GM19035 (cell line): ENCODE data around the gene DGKA.
A peak's percentile ranks its signal among the peaks of the same experiment; 100 is the strongest.
"Not testable (repeated sequence)": the region's sequence is repeated elsewhere in the genome, so short reads cannot be mapped to it uniquely, and the experiment has no call there.

Experiments
- ATAC-seq: cut with Tn5 transposase; IDR thresholded peaks from one replicate; pipeline ENCODE4 v1.9.1; 2021; ENCODE audit not compliant: unreplicated experiment

DGKA gene

GRCh38 chr12:55930771-55931316, at the start of gene DGKA:
Gene DGKA (plus strand): TSS chr12:55931162. CDS start chr12:55936504, 5,342 bp downstream.
- ATAC-seq = no peak

DNA sequence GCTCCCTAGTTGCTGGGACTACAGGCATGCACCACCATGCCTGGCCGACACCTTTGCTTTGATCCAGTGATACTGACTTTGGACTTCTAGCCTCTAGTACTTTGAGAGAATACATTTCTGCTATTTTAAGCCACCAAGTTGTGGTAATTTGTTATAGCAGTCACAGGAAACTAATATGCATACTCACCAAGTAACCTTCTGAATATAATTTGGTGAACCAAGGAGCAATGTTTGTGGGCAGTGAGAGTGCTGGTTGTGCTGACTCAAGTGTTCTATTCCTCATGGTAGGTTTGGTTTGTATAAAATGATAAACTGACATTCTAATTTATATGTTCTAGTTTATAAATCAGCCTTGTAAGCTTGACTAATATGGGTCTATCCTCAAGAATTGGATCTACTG, 45.8 kb upstream of the DGKA start:
- no peak for ATAC-seq

GRCh38 chr12:55891310-55891709, 39.7 kb upstream of the DGKA start:
- no peak for ATAC-seq

GRCh38 chr12:55893723-55894122, 37.2 kb upstream of the DGKA start:
- no peak for ATAC-seq

- no peak for ATAC-seq
Measured at GRCh38 chr12:55899082-55899481, 31.9 kb upstream of the DGKA start.

GRCh38 chr12:55901881-55902490, 29.0 kb upstream of the DGKA start:
- ATAC-seq = no peak

GRCh38 chr12:55906056-55906455, 24.9 kb upstream of the DGKA start:
- ATAC-seq = no peak

- no peak for ATAC-seq
Measured at GRCh38 chr12:55908726-55909512, 22.0 kb upstream of the DGKA start.

GRCh38 chr12:55909513-55909884, 21.5 kb upstream of the DGKA start:
- no peak for ATAC-seq

DNA sequence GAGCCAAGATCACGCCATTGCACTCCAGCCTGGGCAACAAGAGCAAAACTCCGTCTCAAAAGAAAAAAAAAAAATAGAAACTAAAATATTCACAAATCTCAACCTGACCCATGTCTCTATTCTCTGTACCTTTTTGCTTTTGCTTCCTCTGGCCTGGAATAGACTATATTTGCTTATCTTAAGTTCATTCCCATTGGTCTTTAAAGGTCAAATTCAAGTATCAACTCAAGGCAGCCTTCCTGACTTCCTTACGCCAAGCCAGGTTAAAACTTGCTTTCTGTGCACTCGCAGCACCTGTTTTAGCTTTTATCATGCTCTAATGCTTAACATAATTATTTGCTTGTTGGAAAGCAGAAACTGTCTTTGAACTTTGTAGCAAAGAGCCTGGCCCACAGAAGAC, 18.1 kb upstream of the DGKA start:
- no peak for ATAC-seq

DNA sequence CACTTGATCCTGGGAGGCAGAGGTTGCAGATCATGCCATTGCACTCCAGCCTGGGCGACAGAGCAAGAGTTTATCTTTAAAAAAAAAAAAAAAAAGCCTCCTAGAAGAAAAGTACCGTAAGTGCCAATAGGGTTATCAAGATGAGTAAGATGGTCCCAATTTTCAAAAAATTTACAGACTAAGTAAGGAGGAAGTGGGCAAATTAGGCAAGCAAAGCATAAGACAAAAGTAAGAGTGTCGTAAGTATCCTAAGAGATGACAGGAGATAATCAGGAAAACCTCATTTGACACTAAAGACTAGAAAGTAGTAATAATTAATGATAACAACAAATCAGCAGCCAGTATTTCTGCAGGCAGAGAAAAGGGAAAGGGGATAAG, 15.5 kb upstream of the DGKA start:
- ATAC-seq = no peak

- not testable (repeated sequence) for ATAC-seq
Measured at GRCh38 chr12:55919032-55919431, 11.9 kb upstream of the DGKA start.

DNA sequence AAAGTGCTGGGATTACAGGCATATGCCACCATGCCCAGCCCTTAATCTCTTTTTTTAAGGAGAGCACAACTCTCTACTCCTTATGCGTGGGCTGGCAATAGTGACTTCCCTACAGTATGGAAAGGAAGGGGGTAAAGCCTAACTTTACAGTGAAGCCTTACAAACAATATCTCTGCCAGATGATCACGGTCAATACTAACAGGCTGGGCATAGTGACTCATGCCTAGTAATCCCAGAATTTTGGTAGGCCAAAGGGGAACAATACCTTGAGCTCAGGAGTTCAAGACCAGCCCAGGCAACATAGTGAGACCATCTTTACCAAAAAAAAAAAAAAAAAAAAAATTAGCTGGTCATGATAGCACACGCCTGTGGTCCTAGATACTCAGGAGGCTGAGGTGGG, 8.8 kb upstream of the DGKA start:
- no peak for ATAC-seq

DNA sequence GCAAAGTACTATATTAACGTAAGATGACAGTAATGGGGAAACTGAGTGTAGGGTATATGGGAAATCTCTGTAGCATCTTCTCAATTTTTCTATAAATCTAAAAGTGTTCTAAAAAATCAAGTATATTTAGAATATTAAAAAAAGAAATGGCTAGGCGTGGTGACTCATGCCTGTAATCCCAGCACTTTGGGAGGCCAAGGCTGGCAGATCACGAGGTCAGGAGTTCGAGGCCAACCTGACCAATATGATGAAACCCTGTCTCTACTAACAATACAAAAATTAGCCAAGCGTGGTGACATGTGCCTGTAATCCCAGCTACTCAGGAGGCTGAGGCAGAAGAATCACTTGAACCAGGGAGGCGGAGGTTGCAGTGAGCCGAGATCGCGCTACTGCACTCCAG, 7.3 kb upstream of the DGKA start:
- not testable (repeated sequence) for ATAC-seq

- no peak for ATAC-seq
Measured at GRCh38 chr12:55925371-55925770, 5.6 kb upstream of the DGKA start.

GRCh38 chr12:55925870-55926737, 4.9 kb upstream of the DGKA start:
- ATAC-seq = no peak

GRCh38 chr12:55926738-55927587, 4.0 kb upstream of the DGKA start:
- peak; percentile 43 for ATAC-seq

DNA sequence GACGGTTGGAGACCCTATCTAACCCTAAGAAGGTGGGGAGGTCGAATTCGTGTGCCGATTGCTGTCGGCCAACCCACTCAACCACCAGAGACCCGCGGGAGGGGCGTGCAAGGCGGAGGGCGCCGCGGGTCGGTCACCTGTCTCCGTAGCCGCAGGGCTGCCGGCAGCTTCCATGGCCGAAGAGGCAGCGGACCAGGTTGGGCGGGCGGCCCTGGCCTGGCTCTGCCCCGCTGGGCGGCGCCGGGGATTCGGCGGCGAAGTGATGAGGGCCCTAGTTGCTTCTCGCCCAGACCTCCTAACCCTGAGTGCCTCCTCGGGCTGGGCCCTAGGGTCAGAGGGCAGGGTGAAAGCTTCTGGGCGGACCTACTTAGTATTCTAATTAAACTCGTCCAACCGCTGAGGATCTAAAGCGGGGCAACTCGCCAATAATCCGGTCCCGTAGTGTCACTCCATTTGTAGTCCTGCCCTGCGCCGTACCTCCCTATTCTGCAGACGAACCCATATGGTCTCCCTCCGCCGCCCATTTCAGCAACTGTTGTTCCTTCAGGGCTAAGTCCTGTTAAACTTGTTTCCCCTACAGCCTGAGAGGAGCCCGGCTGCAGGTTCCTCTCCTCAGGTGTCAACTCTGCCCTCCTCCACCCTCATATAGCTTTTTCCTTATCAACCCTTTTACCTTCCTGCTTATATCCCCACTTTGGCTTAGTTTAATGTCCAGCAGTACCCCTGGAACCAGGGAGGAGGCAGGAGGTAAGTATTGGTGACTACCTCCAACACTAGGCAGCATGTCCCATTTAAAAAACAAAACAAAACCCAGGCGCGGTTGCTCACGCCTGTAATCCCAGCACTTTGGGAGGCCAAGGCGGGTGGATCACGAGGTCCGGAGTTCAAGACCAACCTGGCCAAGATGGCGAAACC, 3.1 kb upstream of the DGKA start, which contains the start of gene PYM1:
Gene PYM1, minus strand, starts transcription at position 307 of the 915 bp plus-strand sequence. Its CDS starts 133 bp downstream, at position 174.
- ATAC-seq = peak; percentile 46

DNA sequence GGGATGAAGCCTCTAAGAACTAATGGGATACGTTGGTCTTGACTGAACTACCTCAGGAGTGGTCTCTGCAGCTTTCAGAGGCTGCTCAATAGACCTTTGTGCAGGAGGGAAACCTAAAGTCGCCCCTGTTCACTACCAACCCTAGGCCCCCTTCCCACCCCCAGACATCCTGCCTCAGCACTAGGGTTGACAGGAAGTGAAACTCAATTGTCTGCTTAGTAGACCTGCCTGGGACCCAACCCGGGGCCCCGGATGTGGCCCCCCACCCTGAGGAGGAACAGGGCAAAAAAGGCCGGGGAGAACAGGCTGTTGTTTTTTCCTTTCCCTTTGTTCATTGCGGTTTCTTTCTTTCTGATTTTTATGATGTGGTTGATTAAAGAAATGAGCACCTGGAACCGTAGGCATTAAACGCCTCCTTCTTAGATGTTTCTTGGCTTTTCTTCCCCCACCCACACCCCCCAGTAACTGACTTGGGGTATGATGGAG, 1.6 kb upstream of the DGKA start:
- ATAC-seq = peak; percentile 30
